Measurements from ENCODE around the gene OLFML2B.

The OLFML2B gene

GRCh38 chr1:161943737-161944136, 79.9 kb downstream of the OLFML2B start:
- DNase-seq, result no peak

DNA sequence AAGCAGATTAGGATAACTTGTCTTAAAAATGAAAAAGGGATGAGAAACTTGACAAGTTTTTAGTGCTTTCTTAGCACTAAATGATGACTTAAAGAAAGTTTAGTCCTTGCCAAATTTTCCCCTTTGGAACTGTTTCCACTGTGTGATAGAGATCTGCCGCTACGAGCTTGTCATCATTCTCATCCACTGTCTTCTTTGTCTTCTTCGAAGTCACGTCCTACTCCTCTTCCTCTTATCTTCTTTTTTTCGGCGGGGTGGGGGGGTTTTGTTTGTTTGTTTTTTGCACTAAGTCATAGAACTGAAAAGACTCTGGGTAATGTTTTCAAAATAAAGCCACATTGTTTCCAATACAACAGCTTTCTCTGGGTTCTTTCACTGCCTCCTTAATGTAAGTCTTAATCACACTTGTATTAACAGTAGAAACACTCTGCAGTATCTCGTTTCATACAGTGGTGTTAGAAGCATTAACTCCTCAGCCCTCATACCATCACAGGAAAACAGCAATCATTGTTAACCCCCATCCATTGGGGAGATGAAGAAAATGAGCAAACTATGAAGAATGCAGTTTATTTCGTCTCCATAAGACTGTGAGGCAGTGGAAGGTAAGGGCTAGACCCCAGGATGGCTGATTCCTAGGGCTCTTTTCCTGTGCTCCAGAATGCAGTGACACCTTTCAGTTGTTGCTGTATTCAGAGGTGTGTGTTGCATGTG, 81.8 kb downstream of the OLFML2B start:
- DNase-seq, result no peak

DNA sequence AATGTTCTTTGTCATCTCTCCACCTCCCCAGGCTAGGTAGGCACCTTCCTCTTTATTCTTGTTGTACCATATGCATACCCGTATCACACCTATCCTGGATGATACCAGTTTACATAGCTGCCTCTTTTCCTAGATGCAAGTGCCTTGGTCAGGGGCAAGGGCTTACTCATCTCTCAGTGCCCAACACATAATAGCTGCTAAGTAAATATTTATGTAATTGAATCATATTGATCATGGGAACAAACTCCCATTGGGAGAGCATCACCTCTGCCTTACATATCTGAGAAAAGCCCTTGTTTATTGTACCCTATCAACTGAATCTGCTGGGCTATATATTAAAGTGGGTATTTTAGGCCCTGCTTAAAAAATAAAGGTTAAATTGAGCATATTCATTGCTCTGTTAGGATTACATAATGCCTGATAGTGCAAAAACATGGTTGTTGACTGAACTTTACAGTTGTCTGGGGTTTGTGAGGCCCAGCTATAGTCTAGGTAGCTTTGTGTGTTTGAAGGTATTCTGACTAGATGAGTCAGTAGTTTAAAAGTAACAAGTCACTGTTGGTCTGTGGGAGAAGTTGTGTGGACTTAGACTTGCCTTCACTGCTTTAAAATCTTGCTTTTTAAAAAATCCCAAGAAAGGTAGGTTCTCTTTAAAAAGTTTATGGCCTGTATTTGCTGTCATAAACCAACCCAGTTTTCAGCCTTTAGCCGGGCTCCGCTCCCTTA, 82.6 kb downstream of the OLFML2B start:
- DNase-seq, result no peak

DNA sequence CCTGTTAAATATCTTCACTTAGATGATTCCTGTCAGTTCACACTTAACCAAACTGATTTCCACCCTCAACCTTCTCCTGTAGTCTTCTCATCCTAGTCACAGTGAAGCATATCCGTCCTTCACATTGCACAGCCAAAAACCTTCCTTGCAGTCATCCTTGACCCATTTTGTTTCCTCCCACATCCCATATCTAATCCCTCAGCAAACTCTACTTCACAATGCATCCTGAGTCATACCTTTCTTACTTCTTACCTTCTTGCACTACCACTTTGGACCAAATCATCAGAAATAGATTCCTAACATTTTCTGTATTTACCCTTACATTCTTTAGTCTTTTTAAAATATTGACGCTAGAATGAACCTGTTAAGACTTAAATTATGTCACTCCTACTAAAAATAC, 86.9 kb downstream of the OLFML2B start:
- DNase-seq, result no peak

DNA sequence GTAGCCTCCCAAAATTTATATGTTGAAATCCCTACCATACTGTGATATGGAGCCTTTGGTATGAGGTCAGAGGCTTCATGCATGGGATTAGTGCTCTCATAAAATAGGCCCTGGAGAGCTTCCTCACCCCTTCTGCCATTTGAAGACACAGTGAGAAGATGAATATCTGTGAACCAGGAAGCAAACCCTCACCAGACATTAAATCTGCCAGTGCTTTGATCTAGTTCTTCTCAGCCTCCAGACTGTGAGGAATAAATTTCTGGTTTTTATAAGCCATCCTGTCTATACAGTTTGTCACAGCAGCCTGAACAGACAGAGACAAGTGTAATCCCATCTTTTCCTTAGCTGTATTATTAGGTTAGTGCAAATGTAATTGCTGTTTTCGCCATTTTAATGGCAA, 88.4 kb downstream of the OLFML2B start:
- no peak for DNase-seq

GRCh38 chr1:161933592-161934588, 89.8 kb downstream of the OLFML2B start:
- no peak for DNase-seq
